GM03348 (cell line): ENCODE data around the gene RAP2A.

Experiments used
- DNase-seq: peaks from one replicate; pipeline ENCODE4 v3.0.0; 2012; ENCODE audit warnings: low spot score

Gene RAP2A

GRCh38 chr13:97448503-97449251 is 14.7 kb downstream of the RAP2A start:
- DNase-seq = no peak

DNA sequence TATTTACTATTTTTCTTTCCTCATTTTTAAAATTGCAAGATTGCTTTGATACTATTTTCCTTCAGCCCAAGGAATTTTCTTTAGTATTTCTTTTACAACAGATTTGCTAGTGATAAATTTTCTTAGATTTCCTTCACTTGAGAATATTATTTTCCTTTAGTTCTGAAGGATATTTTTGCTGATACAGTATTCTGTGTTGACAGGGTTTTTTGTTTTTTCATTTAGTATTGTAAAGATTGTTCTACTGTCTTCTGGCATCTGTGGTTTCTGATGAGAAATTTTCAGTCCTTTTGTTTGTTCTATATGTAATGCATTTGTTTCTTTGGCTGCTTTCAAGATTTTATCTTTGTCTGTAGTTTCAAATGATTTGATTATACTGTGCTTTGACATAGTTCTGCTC is 20.7 kb downstream of the RAP2A start:
- no peak for DNase-seq

DNA sequence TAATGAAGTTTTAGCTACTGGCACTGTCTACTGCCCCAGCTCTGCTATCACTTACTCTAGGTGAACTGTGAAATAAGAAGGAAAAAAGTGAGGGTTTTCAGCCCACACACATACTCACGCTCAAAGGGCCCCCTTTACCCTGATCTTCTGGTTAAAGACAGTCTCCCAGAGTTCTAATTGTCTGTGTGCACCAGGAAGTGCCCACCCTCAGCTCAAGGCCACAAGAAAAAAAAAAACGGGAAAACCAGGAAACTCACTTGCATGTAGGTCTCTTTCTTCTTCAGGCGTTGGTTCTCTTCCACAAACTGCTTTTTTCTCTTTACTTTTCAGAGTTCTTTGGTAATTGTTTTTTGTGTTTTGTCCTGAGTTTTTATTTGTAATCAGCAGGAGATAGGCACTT is 22.1 kb downstream of the RAP2A start:
- DNase-seq = no peak

- no peak for DNase-seq
Observed at GRCh38 chr13:97459215-97459777, 25.3 kb downstream of the RAP2A start.

DNA sequence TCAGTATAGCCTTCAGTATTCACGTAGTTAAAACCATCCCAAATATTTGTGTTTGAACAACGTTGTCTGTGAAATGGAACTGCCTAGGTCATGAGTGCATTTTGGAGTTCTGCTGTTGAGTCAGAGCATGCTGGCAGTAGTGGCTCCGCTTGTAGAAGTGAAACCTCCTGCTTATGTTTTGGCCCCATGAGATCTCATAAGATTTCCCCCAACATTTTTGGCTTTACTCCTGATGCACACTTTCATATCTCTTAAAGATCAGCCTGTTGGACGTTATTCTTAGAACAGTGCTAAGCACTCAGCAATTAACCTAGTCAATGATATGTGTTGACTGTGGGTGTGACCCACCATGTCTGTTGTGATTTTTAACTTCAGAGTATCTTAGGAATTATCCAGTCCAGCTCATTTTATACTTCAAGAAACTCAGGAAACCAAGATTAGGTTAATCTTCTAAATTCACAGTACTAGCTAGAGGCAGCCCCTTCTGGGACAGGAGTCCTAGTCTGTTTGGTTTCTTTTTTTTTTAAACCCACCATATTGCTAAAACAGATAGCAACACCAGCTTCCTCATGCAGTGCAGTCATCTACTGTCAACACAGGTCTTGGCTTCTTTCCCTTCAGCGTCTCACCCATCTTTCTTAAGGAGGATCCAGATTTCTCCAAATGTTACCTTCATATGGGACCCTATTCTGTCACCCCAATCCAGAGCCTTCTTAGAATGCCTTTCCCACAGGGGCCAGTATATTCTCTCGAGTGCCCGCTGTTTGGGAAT is 26.2 kb downstream of the RAP2A start:
- peak; percentile 12 for DNase-seq

DNA sequence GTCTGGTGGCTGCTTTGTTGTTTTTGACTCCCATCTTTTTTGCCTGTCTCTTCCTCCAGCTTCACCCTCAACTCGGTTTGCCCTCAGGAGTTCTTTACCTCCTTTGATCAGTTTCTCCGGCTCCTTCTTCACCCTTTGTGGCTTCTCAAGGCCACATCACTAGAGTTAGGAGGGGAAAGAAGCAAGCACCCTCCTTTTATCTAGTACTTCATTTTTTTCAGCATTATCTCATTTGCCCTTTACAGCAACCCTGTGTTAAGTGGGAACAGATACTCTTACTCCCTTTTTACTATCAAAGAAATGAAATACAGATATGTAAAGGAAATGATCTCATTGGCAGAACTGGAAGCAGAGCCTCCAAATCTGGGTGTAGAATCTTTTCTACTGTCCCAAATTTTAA is 26.9 kb downstream of the RAP2A start:
- DNase-seq = no peak

DNA sequence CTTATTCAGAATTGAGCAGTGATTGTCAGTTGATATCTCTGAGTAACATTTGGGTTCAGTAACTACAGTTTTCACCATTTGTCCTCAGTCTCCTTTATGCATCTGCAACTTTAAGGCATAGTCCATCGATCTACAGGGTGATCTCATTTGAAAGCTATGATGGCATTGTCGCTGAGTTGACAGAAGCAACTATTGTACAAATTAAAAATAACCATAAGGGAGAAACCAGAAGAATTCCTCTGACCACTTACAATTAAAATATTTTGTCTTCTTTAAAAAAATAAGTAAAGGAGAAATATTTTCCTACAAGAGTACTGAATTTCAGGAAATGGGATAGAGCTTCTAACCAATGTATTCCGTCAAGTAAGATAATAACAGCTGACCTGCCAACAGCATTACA is 30.6 kb downstream of the RAP2A start:
- DNase-seq = no peak

DNA sequence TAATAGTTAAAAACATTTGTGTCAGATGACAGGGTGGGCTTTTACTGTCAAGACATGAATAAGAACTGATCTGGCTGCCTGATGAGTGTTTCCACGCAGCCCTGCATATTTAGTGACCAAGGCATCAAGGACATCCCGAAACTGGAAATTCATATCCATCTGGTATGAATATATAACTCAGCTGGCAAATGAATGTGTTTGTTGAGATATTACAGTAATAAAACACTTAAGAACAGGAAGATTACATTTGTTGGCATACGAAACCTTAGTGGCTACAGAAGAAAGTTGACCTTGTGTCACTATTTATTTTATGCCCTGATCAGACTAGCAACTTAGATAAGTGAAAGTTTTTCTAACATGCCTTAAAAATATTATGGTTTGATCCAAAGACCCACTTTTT is 32.8 kb downstream of the RAP2A start:
- no peak for DNase-seq

DNA sequence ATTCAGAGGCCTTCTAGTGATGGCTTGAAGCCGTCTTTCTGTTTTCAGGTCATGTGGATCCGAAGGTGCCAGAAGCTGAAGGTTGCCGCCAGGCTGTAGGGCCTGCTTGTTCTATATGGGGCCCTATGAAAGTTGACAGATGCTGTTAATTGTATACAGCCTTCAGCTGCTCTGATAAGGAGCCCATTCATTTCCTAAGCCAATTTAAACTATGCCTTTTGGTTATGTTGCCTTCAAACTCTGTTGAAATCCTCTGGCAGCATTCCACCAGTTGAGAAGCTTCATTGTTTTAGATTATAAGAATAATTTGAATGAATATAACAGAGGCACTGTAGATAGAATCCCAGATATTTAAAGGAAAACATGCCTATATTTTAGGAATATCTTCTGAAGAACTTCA is 34.4 kb downstream of the RAP2A start:
- DNase-seq = peak; percentile 9

DNA sequence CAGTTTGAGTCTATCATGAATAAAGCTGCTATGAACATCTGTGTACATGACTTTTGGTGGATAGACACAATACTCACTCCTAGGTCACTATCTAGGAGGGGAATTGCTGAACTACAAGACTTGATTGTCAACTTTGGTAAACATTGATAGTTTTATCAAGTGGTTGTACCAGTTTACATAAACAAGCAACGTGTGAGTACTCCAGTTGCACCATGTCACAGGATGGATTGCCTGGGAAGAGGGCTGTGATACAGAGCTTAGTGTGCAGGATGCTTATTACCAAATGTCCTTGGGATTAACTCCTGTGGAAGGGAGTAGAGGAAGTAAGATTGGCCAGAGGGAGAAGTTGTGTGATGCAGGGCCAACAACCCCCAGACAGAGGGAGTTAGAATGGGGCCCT is 37.7 kb downstream of the RAP2A start:
- no peak for DNase-seq

DNA sequence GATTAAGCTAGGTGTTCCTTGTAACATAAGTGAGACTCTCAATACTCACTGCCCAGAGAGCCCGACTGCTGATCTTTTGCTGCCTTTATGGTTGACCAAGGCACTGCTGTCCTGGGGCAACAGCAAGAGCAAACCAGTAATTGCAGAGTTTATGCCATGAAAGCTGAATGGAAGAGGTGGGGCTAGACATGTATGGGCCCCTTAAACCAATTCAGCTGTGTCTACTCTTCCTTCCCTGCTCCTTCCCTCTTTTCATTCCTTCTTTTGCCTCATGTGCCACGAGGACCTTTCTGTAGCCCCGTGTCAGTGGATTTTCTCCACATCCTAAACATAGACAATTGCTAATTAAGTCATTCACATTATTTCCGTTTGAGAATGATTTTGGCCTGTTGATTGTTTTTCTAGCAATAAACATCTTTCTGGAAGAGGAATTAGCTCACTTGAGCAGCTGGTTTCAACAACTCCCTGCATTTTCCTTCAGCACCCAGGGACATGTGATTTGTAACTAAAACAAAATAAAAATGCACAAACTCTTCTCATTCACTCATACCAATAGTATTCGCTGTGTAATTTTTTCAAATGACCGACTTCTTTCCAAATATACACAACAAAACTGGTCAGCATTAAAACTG is 40.5 kb downstream of the RAP2A start:
- no peak for DNase-seq

DNA sequence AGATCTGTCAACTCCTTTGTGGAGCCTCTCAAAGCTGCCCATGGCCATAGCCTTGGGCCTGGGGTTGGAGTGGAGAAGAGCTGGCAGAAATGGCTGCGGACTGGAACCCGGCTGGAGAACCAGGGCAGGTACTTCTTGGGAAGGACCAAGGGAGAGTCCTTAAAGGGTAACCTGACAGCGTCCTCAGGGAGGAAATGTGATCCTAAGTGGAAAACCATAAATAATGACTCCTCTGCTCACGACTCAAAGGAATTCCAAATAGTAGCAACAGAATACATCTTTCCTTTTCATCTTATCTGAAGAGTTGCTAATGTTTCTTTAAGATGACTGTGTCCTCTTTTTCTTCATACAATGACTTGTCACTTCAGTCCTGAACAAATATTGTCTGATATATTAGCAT is 41.0 kb downstream of the RAP2A start:
- DNase-seq = no peak

DNA sequence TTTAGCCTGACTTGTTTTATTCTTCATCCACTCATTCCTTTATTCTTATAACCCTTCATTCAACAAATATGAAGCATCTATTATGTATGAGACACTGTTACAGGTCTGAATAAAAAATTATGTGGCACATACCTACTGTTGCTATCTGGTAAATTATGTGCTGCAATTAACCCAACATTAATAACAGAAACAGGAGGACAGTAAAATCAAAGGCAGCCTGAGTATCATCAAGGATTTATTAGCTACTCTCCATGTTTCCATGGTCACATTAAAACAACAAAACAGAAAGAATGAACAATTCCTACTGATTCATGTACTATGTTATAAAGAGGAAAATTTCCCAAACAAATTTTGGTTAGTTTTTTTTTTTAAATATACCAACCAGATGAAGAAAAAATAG is 43.9 kb downstream of the RAP2A start:
- no peak for DNase-seq

DNA sequence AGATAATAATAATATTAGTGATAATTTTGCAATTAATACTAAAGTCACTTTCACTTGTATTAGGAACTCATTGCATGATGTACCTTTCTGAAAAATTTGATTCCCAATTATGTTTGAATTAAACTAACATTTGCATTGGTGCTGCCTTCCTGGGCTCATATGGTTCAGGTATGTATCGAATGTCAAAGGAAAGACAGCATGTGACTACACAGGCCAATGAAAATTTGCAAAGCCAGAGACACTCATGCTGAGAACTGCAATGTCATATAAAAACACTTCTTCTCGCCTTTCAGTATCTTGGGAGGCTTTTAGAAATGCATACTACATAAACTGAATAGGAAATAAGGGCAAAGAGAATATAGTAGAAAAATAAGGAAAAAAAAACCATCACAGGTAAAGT is 44.3 kb downstream of the RAP2A start:
- no peak for DNase-seq

- DNase-seq = no peak
Observed at GRCh38 chr13:97483465-97483864, 49.5 kb downstream of the RAP2A start.

- DNase-seq = no peak
Observed at GRCh38 chr13:97484301-97484700, 50.3 kb downstream of the RAP2A start.

DNA sequence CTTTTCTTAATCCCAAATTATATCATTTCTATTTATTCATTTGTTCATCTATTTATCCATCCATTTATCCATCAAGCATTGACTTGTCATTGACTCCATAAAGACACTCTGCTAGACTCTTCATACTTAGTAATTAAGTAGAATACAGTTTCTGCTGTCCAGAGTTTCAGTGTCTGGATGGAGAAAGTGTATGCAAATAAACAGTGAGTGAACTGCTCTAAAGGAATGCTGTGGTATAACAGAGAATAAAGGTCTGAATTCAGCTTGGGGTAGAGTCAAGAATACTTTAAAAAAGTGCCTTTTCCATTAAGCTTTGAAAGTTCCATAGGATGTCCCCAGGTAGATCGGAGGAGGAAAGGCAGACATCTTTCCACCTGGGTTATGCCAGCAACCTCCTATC is 51.4 kb downstream of the RAP2A start:
- DNase-seq = no peak

DNA sequence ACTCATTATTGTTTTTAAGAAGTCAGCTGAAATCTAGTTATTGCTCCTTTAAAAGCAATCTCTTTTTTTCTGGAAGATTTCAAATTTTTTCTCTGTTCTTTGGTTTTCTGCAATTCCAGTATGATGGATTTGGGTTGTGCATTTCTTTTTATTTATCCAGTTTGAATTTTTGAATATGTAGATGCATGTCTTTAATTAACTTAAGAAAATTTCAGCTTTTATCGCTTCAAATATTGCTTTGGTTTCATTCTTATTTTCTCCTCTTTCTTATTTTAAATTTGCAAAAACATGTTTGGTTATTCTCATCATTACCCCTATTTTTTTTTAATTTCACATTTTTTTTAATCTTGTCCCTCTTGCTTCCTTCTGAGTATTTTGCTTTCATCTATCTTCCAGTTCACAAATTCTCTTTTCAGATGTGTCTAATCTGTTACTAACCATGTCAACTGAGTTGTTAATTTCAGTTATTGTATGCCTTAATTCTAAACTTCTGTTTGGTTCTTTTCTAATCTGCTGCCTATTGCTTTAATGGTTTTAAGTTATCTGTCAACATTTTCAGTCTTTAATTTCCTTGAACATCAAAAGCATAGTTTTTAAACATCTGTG is 56.8 kb downstream of the RAP2A start:
- DNase-seq = no peak

- no peak for DNase-seq
Observed at GRCh38 chr13:97491452-97491851, 57.5 kb downstream of the RAP2A start.

- DNase-seq = no peak
Observed at GRCh38 chr13:97492257-97492656, 58.3 kb downstream of the RAP2A start.

DNA sequence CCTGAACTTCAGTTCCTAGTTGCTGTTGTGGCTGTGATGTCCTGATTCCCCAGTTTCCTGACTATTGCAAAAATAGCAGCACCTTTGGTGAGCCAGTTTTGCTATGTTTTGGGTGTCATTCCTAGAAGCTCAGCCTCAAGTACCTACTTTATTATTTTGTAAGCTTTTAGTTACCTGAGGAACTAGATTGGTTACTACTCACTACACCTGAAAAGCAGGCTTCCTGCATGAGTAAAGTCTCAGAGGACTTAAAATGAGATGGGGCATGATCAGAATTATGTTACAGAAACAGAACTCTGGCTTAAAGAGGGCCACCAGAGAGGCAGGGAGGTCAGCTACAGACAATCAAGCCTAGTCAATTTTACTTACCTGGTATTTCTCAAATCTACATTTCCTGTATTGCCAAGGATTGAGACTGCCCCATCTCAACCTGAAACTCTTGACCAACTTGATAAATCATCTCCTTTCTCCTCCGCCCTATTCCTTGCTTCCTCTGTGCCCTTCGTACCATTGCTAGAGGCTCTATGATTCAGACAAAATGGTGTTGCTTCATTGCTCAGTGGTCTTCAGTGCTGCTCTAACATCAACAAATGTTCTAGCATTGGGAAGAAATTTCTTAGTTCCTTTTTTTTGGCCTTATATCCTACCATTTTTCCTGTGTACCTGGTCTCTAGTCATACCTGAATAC is 58.9 kb downstream of the RAP2A start:
- DNase-seq = no peak

GRCh38 chr13:97493456-97493855 is 59.5 kb downstream of the RAP2A start:
- DNase-seq = no peak
